ENCODE results near the gene PCLO. TPM values are rescaled to one million over a fixed set of nuclear protein-coding genes. Genes with fewer than 3 reads are reported as not detected.
"Not testable (repeated sequence)": the region's sequence is repeated elsewhere in the genome, so short reads cannot be mapped to it uniquely, and the experiment has no call there.

PCLO gene
- total RNA-seq, 1 experiment from 2014 or later: 0.17 TPM

DNA sequence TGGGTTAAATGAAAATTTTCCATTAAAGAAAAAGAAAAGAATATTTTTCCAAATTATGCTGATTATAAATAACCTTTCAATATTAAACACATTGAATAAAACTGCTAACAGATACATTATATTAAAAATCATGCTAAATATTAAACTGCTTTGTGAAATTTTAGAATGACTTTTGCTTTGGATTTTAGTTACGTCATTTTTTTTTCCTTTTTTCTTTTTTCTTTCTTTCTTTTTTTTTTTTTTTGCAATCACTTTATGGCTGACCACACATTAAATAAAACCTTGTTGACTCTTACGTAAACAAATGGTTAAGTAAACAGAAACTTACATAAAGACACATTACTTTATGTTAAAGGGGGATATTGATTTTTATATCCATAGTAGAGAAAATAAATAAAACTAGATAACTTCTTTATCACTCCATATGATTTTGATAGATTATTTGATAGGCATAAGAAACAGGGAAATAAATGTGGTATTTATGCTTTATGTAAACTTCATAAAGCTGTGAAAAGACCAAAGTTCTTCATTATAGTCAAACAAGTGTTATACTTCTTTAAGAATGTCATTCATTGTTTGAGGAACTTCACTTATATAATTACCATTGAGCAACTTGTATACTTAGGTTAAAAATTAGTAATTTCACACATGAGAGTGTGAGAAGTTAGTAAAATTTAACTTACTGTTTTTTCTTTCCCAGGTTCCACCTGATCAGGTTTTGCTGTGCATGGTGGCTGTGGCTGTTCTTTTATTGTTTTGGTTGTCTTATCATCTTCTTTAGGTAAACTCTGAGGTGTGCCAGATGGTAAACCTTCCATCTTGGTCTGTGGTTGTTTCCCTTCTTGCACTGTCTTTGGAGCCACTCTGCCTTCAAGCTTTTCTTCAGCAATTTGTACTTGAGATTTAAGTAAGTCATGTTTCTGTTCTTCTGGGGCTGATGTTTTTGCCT lies 197.3 kb downstream of the PCLO start:
- no peak for DNase-seq (ENCODE audit: extremely low read depth, low read depth)

DNA sequence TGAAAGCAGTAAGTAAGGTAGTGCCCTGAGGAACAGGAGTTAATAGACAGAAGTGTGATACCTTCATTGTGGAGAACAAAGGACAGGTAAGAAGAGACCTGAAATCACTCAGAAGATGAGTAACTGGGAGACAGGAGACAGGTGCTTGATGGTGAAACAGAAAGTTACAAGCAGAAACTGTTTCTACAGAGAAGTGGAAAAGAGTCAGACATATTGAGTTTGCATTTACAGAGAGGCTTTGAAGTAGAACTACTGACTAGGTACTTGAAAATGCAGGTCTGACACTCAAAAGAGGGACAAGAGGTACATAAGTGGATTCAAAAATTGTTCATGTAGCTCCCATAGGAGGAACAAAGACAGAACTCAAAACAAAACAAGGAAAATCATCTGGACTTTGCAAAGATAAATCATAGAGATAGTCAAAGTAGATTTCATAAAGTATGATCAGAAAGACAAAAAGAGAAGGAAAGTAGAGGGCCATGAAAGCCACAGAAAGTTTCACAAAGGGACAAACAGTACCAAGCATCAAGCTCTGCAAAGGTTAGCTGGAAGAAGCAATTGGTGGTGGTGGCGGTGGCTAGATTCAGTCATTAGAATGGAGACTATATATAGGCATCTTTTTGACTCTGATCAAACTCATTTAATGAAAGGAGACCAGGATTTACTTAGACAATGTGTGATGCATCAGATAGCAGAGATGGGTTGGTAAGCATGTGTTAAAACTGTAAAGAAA lies 198.4 kb downstream of the PCLO start:
- DNase-seq (ENCODE audit: extremely low read depth, low read depth): no peak

DNA sequence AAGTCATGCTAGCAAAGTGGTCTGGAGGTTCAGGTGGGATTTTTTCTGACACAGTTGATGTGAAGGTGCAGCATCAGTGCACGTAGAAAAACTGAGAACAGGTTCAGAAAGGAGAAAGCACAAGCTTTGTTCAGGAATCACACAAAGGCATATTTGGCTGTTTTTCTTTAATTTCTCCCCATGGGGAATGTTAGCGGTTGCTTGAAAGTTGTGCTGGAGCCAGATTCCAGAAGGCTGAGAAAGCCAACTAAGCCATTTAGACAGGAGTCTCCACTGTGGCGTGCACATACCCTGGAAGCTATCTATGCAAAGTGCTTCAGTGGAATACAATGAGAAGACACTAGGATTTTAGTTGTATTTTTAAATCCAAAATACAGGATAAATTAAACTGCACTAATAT lies 201.4 kb downstream of the PCLO start:
- no peak for DNase-seq (ENCODE audit: extremely low read depth, low read depth)

DNA sequence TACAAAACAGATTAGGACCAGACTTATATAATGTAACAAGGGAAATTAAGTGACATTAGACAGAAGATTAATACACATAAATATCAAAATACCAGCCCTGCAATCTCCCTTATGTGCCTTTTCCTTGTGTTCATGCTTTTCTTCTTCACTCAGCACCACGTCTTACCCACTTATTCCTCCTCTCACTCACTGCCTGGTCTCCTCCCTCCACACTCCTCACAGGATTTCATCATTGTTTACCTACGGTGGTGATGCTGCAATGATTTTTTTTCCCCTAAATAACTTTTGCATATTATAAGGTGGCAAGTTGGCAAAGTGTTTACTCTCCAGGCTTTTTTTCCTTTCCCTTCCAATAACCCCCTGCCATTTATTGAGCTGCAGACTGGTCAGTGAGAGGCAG lies 203.2 kb downstream of the PCLO start:
- DNase-seq (ENCODE audit: extremely low read depth, low read depth): no peak

GRCh38 chr7:82957521-82957920 lies 205.2 kb downstream of the PCLO start:
- DNase-seq (ENCODE audit: extremely low read depth, low read depth): no peak

GRCh38 chr7:82953324-82954027 lies 209.2 kb downstream of the PCLO start:
- DNase-seq (ENCODE audit: extremely low read depth, low read depth): no peak

- DNase-seq (ENCODE audit: extremely low read depth, low read depth): no peak
These were observed 212.2 kb downstream of the PCLO start for GRCh38 chr7:82950436-82950835.

GRCh38 chr7:82945480-82945879 lies 217.2 kb downstream of the PCLO start:
- no peak for DNase-seq (ENCODE audit: extremely low read depth, low read depth)

DNA sequence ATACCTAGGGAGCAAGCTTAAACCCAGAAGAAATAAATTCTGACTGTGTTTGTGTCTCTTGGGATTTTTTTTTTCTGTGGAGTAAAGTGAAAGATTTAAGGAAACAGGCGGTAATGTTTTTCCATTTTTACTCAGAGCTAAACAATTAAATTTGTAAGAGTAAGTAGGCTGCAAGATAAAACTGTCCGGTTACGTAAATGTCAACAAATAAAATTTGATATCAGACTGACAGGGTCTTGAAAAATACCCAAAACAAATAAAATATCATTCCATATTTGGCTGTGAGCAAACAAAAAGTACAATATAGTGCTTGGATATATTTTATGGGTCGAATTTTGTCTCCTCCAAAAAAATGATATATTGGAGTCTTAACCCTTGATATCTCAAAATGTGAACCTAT lies 217.6 kb downstream of the PCLO start:
- no peak for DNase-seq (ENCODE audit: extremely low read depth, low read depth)

DNA sequence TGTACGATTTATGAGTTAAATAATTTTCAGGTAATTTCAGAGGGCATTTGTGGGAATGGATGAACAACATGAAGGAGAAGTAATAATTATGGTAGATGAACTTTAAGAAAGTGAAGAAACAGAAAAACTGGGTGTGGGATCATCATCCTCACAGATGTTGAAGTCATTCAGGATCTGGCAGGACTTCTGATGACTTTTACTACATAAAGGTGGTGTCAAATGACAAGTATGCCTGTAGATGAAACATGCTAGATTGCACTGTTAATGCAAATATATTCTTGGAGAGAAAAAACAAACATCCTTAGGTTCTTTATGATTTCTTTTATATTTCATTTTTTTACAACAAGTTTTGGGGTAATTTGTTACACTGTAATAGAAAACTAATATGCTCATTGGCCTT lies 230.2 kb downstream of the PCLO start:
- DNase-seq (ENCODE audit: extremely low read depth, low read depth): no peak

DNA sequence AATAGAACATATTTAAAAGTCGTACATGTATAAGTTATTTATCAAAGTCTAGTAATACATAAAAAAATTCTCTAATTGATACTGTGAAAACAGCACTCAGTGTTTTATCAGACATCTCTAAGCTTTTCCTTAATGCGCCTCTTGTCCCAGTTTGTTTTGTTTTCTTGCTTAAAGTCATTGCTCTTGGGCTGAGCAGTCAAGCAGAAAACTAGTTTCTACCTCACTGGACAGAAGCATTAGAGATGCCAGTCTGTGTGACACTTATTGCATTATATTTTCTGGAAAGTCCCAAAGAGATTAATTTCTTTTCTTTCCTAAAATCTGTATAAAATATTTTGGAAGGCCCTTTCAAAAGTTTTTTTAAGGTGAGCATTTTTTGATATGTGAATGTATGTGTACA lies 236.2 kb downstream of the PCLO start:
- DNase-seq (ENCODE audit: extremely low read depth, low read depth): no peak

DNA sequence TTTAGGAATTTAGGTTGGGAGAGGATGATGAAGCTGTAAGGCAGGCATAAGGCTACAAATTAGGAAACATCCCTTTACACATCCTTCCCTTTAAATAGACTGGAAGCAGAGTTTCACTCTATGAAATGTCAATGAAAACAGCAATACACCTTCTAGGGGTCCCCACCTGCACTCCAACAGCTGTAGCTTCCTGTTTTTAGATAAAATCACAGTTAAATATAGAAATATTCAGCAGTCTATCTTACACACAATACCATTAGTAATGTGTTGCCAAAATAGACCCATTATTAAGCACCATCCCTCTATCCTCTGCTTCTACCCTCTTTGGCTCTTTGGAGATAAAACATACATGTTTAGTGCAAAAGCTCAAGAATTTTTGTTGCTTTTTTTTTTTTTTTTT lies 237.4 kb downstream of the PCLO start:
- no peak for DNase-seq (ENCODE audit: extremely low read depth, low read depth)

DNA sequence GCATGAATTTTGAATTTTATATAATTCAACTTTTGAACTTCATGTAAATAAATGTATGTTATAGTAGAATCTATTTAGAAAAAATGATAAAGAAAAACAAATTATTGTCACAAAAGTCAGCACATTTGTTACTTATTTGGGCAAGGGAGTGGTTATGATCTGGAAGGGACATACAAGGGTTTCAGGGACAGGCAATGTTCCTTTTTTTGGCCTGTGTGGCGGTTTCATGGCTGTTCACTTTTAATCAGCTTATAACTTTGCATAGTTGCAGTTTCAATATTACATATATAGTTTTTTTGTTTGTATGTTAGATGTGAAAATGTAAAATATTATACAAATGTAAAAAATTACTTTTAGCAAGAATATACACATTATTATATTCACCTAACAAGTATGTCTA lies 256.2 kb downstream of the PCLO start:
- DNase-seq (ENCODE audit: extremely low read depth, low read depth): no peak

- DNase-seq (ENCODE audit: extremely low read depth, low read depth): no peak
These were observed 257.8 kb downstream of the PCLO start for GRCh38 chr7:82904871-82905270.

DNA sequence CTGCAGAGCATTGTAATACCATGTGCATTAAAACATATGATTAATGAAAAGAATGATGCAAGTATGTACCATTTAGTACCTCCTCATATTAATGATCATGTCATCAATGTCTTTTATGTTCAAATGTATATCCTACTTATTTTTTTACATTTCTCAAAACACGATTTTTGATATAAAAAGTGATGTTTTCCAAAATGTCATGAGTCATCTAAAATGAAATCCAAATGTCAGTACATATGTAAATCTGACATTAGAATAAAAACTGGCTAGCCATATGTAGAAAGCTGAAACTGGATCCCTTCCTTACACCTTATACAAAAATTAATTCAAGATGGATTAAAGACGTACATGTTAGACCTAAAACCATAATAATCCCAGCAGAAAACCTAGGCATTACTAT lies 261.6 kb downstream of the PCLO start:
- DNase-seq (ENCODE audit: extremely low read depth, low read depth): not testable (repeated sequence)

GRCh38 chr7:82897500-82897899 lies 265.2 kb downstream of the PCLO start:
- no peak for DNase-seq (ENCODE audit: extremely low read depth, low read depth)

- DNase-seq (ENCODE audit: extremely low read depth, low read depth): not testable (repeated sequence)
These were observed 268.3 kb downstream of the PCLO start for GRCh38 chr7:82894341-82894740.

- no peak for DNase-seq (ENCODE audit: extremely low read depth, low read depth)
These were observed 276.4 kb downstream of the PCLO start for GRCh38 chr7:82886324-82886723.

GRCh38 chr7:82865856-82866255 lies 296.8 kb downstream of the PCLO start:
- DNase-seq (ENCODE audit: extremely low read depth, low read depth): no peak

- DNase-seq (ENCODE audit: extremely low read depth, low read depth): no peak
These were observed 303.4 kb downstream of the PCLO start for GRCh38 chr7:82859106-82859850.

- DNase-seq (ENCODE audit: extremely low read depth, low read depth): no peak
These were observed 311.6 kb downstream of the PCLO start for GRCh38 chr7:82851121-82851520.

Measured in NCI-H460 (cell line).